PC-3 (cell line): ENCODE results near the gene STAG3.
"Not testable (repeated sequence)": the region's sequence is repeated elsewhere in the genome, so short reads cannot be mapped to it uniquely, and the experiment has no call there.

Source experiments
- CTCF ChIP-seq: fragments of 300-600 bp; sonication (generic); conservative IDR thresholded peaks from 2 replicates; pipeline ENCODE4 v1.5.1; 2017; ENCODE audit warnings: antibody characterized with exemption, low read depth, mild to moderate bottlenecking, low read length
- EZH2 ChIP-seq: fragments of 300-600 bp; sonication (generic); IDR thresholded peaks from one replicate; pipeline ENCODE4 v1.6.1; 2017; ENCODE audit warnings: antibody characterized with exemption, mild to moderate bottlenecking, low read length; ENCODE audit not compliant: unreplicated experiment

GRCh38 chr7:100224891-100225290, 47.2 kb downstream of the STAG3 start:
- not testable (repeated sequence) for TF ChIP-seq EZH2, CTCF
